Measurements from ENCODE around the gene INPP5F.

- TF ChIP-seq CTCF (conservative IDR thresholded peaks at IDR 0.05 in 1 of 2, IDR thresholded peaks at IDR 0.05 in 1 of 2; ENCODE audit: low read depth in 1 of 2, low read length in 2 of 2) (no peak), EZH2 (IDR thresholded peaks at IDR 0.05; ENCODE audit: low read length, missing control alignments) (no peak)
Measured at GRCh38 chr10:119801176-119801575, 75.3 kb downstream of the INPP5F start.
